IMR-90 (cell line): ENCODE measurements around the gene FRMD3. TPM values are rescaled to one million over a fixed set of nuclear protein-coding genes. Genes with fewer than 3 reads are reported as not detected.

Source experiments
- ATAC-seq: fragments of 200-7000 bp; cut with Tn5 transposase; 2 replicates; pipeline ENCODE4 v1.9.1; 2020; ENCODE audit warnings: low read depth, mild to moderate bottlenecking, moderate library complexity
- BruUV-seq: library from RNA; stranded (reverse); fragments of 400-500 nt; replicated peaks from 2 replicates; lab custom pipeline; 2021; lab: Mats Ljungman, UMichigan
- CTCF ChIA-PET: fragments of 300-600 bp; formaldehyde crosslinking; extraction: SDS; loops from one replicate; lab custom pipeline; 2021; ENCODE audit warnings: antibody characterized with exemption; lab: Yijun Ruan, JAX
- POLR2A ChIA-PET: fragments of 300-600 bp; sonication (Branson Sonifier 250); formaldehyde crosslinking; loops from one replicate; lab custom pipeline; 2022; ENCODE audit warnings: antibody characterized with exemption; ENCODE audit not compliant: unreplicated experiment; lab: Charles Lee
- DNase-seq: peaks from one replicate; pipeline ENCODE4 v3.0.0; 2013
- H2AFZ ChIP-seq: replicated peaks from 2 replicates; pipeline ENCODE3; 2013; ENCODE audit warnings: low read length, mild to moderate bottlenecking; ENCODE audit not compliant: poor library complexity
- H2AK5ac ChIP-seq: 2 replicates; pipeline ENCODE4 v1.6.1; 2013; ENCODE audit warnings: low read depth, low read length, inconsistent platforms
- H2AK9ac ChIP-seq: replicated peaks from 2 replicates; pipeline ENCODE3; 2013; ENCODE audit warnings: mild to moderate bottlenecking, low read depth, low read length, moderate library complexity; ENCODE audit not compliant: poor library complexity
- H2BK120ac ChIP-seq: 2 replicates; pipeline ENCODE4 v1.6.1; 2013; ENCODE audit warnings: low read depth, low read length, inconsistent platforms
- H2BK15ac ChIP-seq: 3 replicates; pipeline ENCODE4 v1.6.1; 2013; ENCODE audit warnings: low read depth, low read length, inconsistent platforms
- H2BK20ac ChIP-seq: 2 replicates; pipeline ENCODE4 v1.6.1; 2013; ENCODE audit warnings: low read depth, mild to moderate bottlenecking, inconsistent platforms, low read length, moderate library complexity
- H2BK5ac ChIP-seq: 2 replicates; pipeline ENCODE4 v1.6.1; 2013; ENCODE audit warnings: mild to moderate bottlenecking, low read depth, low read length, inconsistent platforms; ENCODE audit not compliant: poor library complexity, severe bottlenecking
- H3K14ac ChIP-seq: replicated peaks from 2 replicates; pipeline ENCODE4 v1.6.1; 2013; ENCODE audit warnings: low read depth, low read length, inconsistent platforms
- H3K18ac ChIP-seq: 2 replicates; pipeline ENCODE4 v1.6.1; 2013; ENCODE audit warnings: low read depth, low read length, control low read depth
- H3K23ac ChIP-seq: 2 replicates; pipeline ENCODE4 v1.6.1; 2013; ENCODE audit warnings: low read depth, low read length, inconsistent platforms
- H3K27ac ChIP-seq: 2 replicates; pipeline ENCODE4 v1.5.1; 2013; ENCODE audit warnings: mild to moderate bottlenecking, control low read depth, low read length; ENCODE audit not compliant: insufficient read depth
- H3K27me3 ChIP-seq: 2 replicates; pipeline ENCODE4 v1.6.1; 2013; ENCODE audit warnings: low read length; ENCODE audit not compliant: control insufficient read depth, insufficient read depth
- H3K36me3 ChIP-seq: 2 replicates; pipeline ENCODE4 v1.6.1; 2013; ENCODE audit warnings: low read length, mixed read lengths; ENCODE audit not compliant: control insufficient read depth, insufficient read depth
- H3K4ac ChIP-seq: 2 replicates; pipeline ENCODE4 v1.6.1; 2013; ENCODE audit warnings: low read depth, low read length, inconsistent platforms
- H3K4me1 ChIP-seq: 2 replicates; pipeline ENCODE4 v1.6.1; 2013; ENCODE audit warnings: low read length, mixed read lengths; ENCODE audit not compliant: control insufficient read depth, insufficient read depth
- H3K4me2 ChIP-seq: 2 replicates; pipeline ENCODE4 v1.6.1; 2013; ENCODE audit warnings: low read depth, mild to moderate bottlenecking, control low read depth, low read length, moderate library complexity
- H3K4me3 ChIP-seq: 2 replicates; pipeline ENCODE4 v1.5.1; 2013; ENCODE audit warnings: low read depth, mild to moderate bottlenecking, control low read depth, low read length, moderate library complexity; ENCODE audit not compliant: insufficient read depth
- H3K56ac ChIP-seq: 2 replicates; pipeline ENCODE4 v1.6.1; 2013; ENCODE audit warnings: low read length, inconsistent platforms; ENCODE audit not compliant: insufficient read depth; ENCODE audit errors: extremely low read depth
- H3K79me1 ChIP-seq, 2 experiments: 2 replicates each; pipeline ENCODE4 v1.6.1; 2013; ENCODE audit warnings: low read length in 2 of 2, inconsistent platforms in 1 of 2, low read depth in 1 of 2
- H3K9ac ChIP-seq: 2 replicates; pipeline ENCODE4 v1.6.1; 2013; ENCODE audit warnings: low read depth, low read length, control low read depth
- H3K9me1 ChIP-seq: 2 replicates; pipeline ENCODE4 v1.6.1; 2013; ENCODE audit warnings: low read length, inconsistent platforms; ENCODE audit not compliant: insufficient read depth
- H3K9me3 ChIP-seq: 2 replicates; pipeline ENCODE4 v1.6.1; 2013; ENCODE audit warnings: low read length; ENCODE audit not compliant: control insufficient read depth, insufficient read depth
- H4K20me1 ChIP-seq: 2 replicates; pipeline ENCODE4 v1.6.1; 2013; ENCODE audit warnings: low read length, inconsistent platforms; ENCODE audit not compliant: insufficient read depth
- H4K5ac ChIP-seq: 2 replicates; pipeline ENCODE4 v1.6.1; 2013; ENCODE audit warnings: mild to moderate bottlenecking, low read depth, low read length, control low read depth
- H4K8ac ChIP-seq, 2 experiments: 2 replicates each; pipeline ENCODE4 v1.6.1; 2013; ENCODE audit warnings: low read depth in 2 of 2, low read length in 2 of 2, control low read depth in 1 of 2, inconsistent platforms in 1 of 2
- H4K91ac ChIP-seq: 2 replicates; pipeline ENCODE4 v1.6.1; 2013; ENCODE audit warnings: low read depth, low read length, inconsistent platforms; ENCODE audit not compliant: insufficient read depth
- BHLHE40 ChIP-seq: fragments of 150-350 bp; IDR thresholded peaks from 2 replicates; pipeline ENCODE4 v1.6.1; 2016; ENCODE audit warnings: mild to moderate bottlenecking, low read depth, low read length
- CEBPB ChIP-seq: IDR thresholded peaks from 2 replicates; pipeline ENCODE4 v1.6.1; 2012; ENCODE audit warnings: low read depth, low read length, improper control_type of control experiment
- CHD1 ChIP-seq: IDR thresholded peaks from 2 replicates; pipeline ENCODE4 v1.6.1; 2012; ENCODE audit warnings: low read depth, low read length, improper control_type of control experiment
- CTCF ChIP-seq: conservative IDR thresholded peaks from 2 replicates; pipeline ENCODE4 v1.5.1; 2012; ENCODE audit warnings: mild to moderate bottlenecking, low read depth, low read length, improper control_type of control experiment
- ELK1 ChIP-seq: fragments of 150-350 bp; IDR thresholded peaks from 2 replicates; pipeline ENCODE4 v1.6.1; 2016; ENCODE audit warnings: low read depth, mild to moderate bottlenecking, low read length, moderate library complexity, borderline replicate concordance
- FOS ChIP-seq: fragments of 150-350 bp; IDR thresholded peaks from 2 replicates; pipeline ENCODE4 v1.6.1; 2016; ENCODE audit warnings: low read depth, low read length
- MAFK ChIP-seq: IDR thresholded peaks from 2 replicates; pipeline ENCODE4 v1.6.1; 2012; ENCODE audit warnings: low read depth, low read length, improper control_type of control experiment
- MAZ ChIP-seq: IDR thresholded peaks from 2 replicates; pipeline ENCODE4 v1.6.1; 2012; ENCODE audit warnings: low read depth, mild to moderate bottlenecking, low read length, improper control_type of control experiment, moderate library complexity, borderline replicate concordance
- NFE2L2 ChIP-seq: fragments of 150-350 bp; IDR thresholded peaks from 2 replicates; pipeline ENCODE4 v1.6.1; 2016; ENCODE audit warnings: low read depth, mild to moderate bottlenecking, low read length
- POLR2A ChIP-seq: IDR thresholded peaks from 2 replicates; pipeline ENCODE4 v1.6.1; 2012; ENCODE audit warnings: mild to moderate bottlenecking, low read depth, low read length
- RAD21 ChIP-seq: IDR thresholded peaks from 2 replicates; pipeline ENCODE4 v1.6.1; 2012; ENCODE audit warnings: low read length, improper control_type of control experiment
- RCOR1 ChIP-seq: IDR thresholded peaks from 2 replicates; pipeline ENCODE4 v1.6.1; 2012; ENCODE audit warnings: mild to moderate bottlenecking, low read length, improper control_type of control experiment; ENCODE audit not compliant: insufficient replicate concordance
- RFX5 ChIP-seq: IDR thresholded peaks from 2 replicates; pipeline ENCODE4 v1.8.0; 2012; ENCODE audit warnings: low read depth, mild to moderate bottlenecking, low read length, moderate library complexity
- SMC3 ChIP-seq: fragments of 150-350 bp; IDR thresholded peaks from 2 replicates; pipeline ENCODE4 v1.6.1; 2016; ENCODE audit warnings: low read depth, mild to moderate bottlenecking, antibody characterized with exemption, low read length, moderate library complexity
- USF2 ChIP-seq: fragments of 150-350 bp; IDR thresholded peaks from 2 replicates; pipeline ENCODE4 v1.6.1; 2017; ENCODE audit warnings: mild to moderate bottlenecking, antibody characterized with exemption, low read length, low read depth
- WGBS, 2 experiments: methylation state at CpG; one replicate each; pipeline versions ENCODE4 v1.1.5 to v1.1.7; 2013; ENCODE audit warnings: missing lambda C conversion rate in 2 of 2; ENCODE audit not compliant: insufficient read length in 1 of 2; ENCODE audit errors: extremely low coverage in 2 of 2; 5-methylcytosine and 5-hydroxymethylcytosine counted together
- dilution Hi-C: fragments of 300-500 bp; cut with HindIII; formaldehyde crosslinking; loops from one replicate; pipeline ENCODE4 v1.14.3; 2018; ENCODE audit warnings: low sequenced_read_pairs; ENCODE audit not compliant: unreplicated experiment
- in situ Hi-C: fragments of 300-500 bp; cut with MboI; formaldehyde crosslinking; loops from 3 replicates; pipeline ENCODE4 v1.14.3; 2019; ENCODE audit warnings: low sequenced_read_pairs, inconsistent platforms, mixed read lengths
- intact Hi-C: fragments of 100-400 bp; cut with micrococcal nuclease; formaldehyde crosslinking; loops from 2 replicates; pipeline ENCODE4 v1.10.0; 2022
- polyA plus RNA-seq, 3 experiments: library from polyadenylated mRNA; depleted of rRNA; stranded (reverse); fragments of >200 nt; gene quantifications; 2 replicates each; pipeline ENCODE4 v1.2.3, GENCODE V29; 2012; ENCODE audit warnings: low replicate concordance in 1 of 3
- total RNA-seq: library from RNA; depleted of rRNA; stranded (reverse); fragments of >200 nt; gene quantifications from 2 replicates; pipeline ENCODE4 v1.2.3, GENCODE V29; 2012

The FRMD3 gene
- total and polyA plus RNA-seq, 2 of the 4 experiments (the other 2 are of a cell fraction) = 0.02 to 0.18 TPM

GRCh38 chr9:83423815-83424707 lies 114.1 kb downstream of the FRMD3 start:
- Histone ChIP-seq H3K4me2 (no peak overlapping the region), H2BK120ac (no peak overlapping the region), H3K14ac (no peak overlapping the region), H3K27me3 (no peaks in the 10 kb centered on the region), H4K8ac (no peak overlapping the region), H3K27ac (no peak overlapping the region), H4K20me1 (no peaks in the 10 kb centered on the region), H2BK20ac (no peak overlapping the region), H3K36me3 (no peaks in the 10 kb centered on the region), H3K4me1 (no peaks in the 10 kb centered on the region), H4K91ac (no peak overlapping the region), H3K9ac (no peak overlapping the region), H3K9me3 (peaks cover 2% of the 10 kb centered on the region; the same call in 1 of the 2 replicates), H4K5ac (no peak overlapping the region), H2BK15ac (no peak overlapping the region), H2BK5ac (no peak overlapping the region), H3K4ac (no peak overlapping the region), H3K18ac (no peak overlapping the region), H2AFZ (no peak overlapping the region), H3K23ac (no peak overlapping the region), H3K79me1 (no peaks in the 10 kb centered on the region), H2AK5ac (no peak overlapping the region), H3K4me3 (no peak overlapping the region), H2AK9ac (no peak overlapping the region), H3K9me1 (no peaks in the 10 kb centered on the region), H3K56ac (no peak overlapping the region)
- in situ Hi-C loops (no loop called here), intact Hi-C loops (no loop called here), dilution Hi-C loops (no loop called here)
- ChIA-PET POLR2A (no interaction called here), CTCF (no interaction called here)
- DNase-seq = no peak
- no CpG with 5 or more reads among the region's 14 CpGs for WGBS, 2 experiments
- no TSS peak for BruUV-seq
- ATAC-seq = no peak
- TF ChIP-seq ELK1 (no peak), NFE2L2 (no peak), USF2 (no peak), CEBPB (no peak), RFX5 (no peak), CTCF (no peak), RCOR1 (no peak), MAZ (no peak), RAD21 (no peak), MAFK (no peak), FOS (no peak), POLR2A (no peak), SMC3 (no peak), CHD1 (no peak), BHLHE40 (no peak)
